HG02870 (cell line): ENCODE results near the gene SRGAP1.

Experiments used
- ATAC-seq: cut with Tn5 transposase; IDR thresholded peaks from one replicate; pipeline ENCODE4 v1.9.1; 2021; ENCODE audit warnings: mild to moderate bottlenecking, moderate library complexity; ENCODE audit not compliant: unreplicated experiment

SRGAP1 gene

DNA sequence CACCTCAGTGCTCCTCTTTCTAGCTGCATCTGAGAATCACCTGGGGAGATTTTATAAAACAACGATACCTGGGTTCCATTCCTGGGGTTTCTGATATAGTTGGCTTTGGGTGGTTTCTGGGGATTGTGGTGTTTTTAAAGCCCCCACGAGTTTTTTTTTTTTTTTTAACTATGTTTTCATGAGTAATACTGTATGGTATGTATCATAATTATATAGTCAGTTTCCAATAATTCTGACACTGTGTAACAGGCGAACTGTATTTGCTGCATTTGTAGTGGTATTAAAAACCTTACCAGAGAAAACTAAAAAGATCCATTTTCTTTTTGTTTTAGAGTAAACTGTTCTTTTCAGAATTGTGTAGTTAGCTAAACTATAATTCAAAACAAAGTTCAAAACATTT is 84.9 kb downstream of the SRGAP1 start:
- ATAC-seq: no peak

DNA sequence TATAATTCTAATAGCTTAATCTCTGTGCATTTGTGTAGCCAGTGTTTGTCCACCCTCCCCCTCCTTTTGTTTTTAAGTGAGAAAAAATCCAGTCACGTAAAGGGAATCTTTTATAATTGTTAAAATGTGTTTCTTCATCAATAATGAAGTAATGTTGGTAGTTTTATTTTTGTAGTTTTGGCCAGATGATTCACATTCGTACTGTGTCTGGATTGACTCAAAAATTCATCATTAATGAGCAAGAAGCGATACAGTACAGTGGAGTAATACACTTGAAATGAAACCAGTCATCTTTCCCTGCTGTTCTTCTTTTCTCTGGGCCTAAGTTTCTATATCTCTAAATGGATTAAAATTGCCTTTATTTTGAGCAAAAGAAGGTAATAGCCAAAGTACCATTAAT is 86.5 kb downstream of the SRGAP1 start:
- ATAC-seq: no peak

DNA sequence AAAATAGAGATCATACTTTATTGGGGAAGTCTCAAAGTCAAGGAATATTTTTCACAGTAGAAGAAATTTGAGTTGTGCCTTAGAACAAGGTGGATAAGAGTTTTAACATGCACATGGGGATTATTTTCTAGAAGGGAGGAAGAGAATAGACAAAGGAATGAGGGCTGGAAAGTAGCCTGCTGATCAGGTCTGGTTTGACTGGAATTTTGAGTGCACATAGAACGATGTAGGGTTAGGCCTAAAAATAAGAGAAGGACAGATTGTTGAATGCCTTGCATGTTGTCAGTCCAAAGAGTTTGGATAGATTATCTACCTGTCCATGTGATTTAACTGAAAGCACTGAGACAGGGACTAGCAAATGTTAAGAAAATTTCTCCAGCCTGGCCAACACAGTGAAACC is 87.2 kb downstream of the SRGAP1 start:
- ATAC-seq: no peak

DNA sequence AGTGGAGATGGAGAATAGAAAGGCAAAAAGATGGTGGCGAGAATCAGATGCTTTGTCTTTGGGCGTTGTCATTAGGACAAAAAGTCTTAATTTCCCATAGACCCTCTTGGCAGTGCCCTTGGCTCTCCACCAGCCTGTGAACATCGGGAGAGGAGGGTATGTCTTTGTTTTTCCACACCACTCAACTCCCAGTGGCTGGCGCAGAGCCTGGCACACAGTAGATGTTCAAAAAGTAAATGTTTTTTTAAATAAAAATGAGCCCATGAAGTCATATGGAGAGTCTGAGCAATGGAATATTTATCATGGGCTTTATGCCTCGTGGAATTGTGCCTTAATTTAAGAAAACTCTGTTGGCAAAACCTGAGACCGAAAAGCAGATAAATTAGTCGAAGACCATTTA is 90.4 kb downstream of the SRGAP1 start:
- ATAC-seq: no peak

DNA sequence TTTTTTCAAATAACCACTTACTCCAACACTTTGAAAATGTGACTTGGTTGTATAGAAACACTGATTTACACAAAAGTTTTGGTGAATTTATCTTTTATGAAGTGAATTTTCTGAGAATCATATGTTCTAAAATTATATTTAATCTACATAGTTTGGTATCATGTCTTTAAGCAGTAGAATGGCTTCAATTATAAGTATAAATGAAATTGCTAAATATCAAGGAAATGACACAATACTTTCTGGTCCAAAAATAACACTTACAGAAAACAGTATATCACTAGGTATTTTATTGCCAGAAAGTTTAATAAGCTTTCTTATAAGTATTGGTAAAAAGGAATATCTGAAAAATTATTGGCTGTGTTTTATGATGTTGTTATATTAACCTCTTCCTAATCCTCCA is 90.9 kb downstream of the SRGAP1 start:
- no peak for ATAC-seq

DNA sequence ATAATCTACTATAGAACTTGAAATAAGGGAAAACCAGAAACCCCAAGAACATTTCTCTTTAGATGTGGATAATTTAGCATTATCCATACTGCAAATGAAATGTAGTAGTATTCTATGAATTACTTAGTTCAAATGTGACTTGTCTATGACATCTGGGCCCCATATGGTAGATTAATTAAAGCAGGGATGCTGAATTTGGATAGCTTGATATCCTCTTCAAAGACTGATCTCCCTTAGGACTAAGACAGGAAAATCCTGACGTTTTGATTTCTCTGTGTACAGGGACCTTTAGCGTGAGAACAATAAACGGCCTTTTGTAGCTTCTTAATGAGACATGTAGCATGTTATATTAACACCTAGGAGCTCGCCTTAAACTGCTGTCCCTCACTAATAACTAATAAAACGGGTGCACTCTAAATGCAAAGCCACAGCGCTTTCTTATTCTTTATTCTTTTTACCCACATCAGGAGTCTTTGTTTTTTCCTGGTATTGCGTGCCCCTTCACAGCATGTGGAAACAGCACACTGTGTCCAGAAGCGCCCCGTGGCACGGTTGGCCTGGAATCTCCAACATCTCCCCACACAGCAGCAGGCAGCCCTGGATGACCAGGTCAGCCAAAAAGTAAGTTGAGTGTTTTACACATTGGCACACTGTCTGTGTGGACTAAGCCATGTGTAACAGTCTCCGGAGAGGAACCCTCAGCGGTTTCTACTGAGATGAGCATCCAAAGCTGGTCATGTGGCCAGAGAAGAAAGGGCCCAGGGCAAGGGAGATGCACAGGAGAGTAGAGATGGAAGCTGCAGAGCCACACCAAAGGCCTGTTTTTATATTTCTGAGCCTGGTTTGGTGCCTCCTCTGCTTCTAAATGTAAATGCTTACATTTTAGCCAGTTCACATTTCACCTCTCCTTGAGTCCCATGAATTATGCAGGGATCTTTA is 93.1 kb downstream of the SRGAP1 start:
- ATAC-seq: no peak

DNA sequence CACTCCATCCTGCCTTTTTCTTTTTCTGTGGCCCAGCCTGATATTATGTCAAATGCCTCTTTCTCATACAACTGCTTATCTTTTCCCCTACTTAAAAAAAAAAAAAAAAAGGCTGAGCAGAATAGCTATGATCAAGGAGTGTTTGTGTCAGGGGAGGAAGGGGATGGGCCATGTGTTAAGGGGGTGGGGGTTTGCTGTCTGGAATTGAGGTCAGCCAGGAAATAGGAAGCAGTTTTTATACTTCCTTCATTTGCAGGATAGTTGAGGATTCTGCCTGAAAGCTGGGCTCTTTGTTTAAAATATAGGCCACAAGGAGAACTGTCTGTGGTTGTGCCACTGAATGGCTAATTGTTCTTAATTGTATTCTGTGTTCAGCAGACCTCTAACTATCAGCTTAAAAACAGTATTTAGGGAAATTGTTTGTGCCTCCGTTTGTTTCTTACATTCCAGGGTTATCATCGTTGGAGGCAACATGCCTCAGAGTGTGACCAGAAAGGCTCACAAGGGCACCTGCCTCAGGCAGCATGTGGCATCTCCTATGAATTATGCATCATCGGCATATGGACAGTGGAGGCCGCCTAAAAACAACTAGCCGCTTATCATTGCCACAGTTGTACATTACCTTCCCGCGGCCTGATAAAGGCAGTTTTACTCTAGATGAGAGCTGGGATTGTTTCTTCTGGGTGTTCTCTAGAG is 96.0 kb downstream of the SRGAP1 start:
- ATAC-seq: no peak

DNA sequence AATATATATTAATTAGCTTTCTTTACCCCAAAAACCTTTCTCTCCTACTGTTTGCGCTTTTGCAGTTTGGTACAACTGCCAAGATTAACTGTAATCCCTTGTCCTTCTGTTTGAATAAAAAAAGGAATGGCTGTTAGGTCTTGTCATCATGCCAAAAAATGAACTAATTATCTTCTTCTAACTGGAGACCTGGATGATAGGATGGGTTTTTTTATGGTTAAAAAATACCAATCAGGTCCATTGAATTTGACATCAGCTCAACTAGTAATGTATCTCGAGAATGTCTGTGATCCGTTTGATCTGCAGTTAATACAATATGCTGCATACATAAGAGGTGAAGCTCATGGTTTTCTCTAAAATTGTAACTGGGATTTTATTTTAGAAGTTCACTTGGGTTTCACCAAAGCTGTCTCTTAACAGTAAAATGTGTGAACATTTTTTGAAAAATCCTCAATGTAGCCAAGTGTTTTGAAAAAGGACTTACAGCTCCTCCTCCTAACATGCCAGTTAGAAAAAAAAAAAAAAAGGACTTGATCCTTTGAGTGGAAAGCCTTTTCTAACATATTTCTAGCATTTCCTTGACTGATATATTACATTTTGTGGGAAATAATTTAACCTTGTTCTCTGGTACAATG is 96.8 kb downstream of the SRGAP1 start:
- no peak for ATAC-seq

DNA sequence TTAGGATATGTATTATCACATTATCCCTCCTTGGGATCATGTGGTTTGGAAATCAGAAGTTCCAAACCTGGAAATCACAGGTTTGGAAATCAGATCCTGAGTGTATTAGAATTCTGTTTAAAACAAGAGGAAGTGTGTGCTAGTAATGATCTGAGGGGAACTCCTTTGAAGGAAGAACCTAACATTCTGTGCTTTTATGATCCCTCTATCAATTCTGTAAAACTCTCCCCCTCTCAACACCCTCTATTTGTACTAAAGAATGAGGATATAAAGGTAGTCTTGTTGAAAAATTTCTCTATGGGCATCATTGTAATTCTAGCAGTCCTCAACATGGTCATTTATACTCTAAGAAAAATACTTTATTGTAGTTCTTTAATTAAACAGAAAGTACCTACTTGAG is 97.4 kb downstream of the SRGAP1 start:
- no peak for ATAC-seq

DNA sequence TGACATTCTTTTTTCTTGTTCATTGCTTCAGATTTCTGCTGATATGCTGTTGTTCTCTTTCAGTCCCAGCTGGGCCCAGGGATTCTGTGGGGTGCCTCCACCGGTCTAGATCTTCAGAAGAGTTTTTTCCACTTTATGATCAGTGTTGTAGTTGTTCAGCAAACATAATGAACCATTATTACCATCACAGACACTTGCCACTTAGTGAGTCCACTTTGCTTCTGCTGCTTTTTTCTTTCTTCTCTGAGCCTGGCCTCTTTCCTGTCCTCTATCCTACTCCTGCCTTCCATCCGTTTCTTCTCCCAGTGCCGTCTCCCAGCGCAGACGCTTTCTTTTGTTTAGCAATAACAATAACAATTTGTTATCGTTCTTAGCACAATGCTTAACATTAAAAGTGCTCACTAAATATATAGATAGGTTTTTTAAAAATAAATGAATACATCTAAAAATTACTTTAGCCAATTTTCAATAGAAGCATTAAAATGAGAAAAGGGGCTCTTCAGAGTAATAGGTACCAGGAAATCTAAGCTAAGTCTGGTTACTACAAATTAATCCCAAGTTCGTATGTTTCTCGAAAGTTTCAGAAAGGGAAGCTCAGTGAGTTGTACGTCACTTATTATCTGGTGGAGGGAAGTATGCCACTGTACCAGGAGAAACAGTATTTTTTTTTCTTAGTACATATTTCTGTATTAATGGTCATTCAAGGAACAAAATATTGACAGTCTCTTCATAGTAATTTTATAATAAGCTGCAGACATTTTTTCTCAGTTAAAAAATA is 98.2 kb downstream of the SRGAP1 start:
- no peak for ATAC-seq

DNA sequence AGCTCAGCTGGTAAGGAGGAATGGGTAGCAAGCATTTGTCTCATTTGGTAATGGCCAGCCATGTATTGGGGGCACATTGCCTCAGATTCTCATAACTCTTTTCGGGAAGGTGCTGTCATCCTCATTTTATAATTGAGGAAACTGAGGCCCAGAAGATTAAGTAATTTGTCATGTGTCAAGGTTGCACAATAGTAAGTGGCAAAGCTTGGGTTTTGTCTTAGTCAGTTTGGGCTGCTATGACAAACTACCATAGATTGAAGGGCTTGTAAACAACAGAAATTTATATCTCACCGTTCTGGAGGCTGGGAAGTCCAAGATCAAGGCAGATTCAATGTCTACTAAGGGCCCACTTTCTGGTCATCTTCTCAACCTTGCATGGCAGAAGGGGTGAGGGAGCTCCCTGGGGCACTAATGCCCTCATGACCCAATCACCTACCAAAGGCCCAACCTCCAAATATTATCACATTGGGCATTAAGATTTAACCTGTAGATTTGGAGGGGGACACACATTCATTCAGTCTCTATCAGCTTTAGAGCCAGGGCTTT is 99.6 kb downstream of the SRGAP1 start:
- ATAC-seq: no peak

DNA sequence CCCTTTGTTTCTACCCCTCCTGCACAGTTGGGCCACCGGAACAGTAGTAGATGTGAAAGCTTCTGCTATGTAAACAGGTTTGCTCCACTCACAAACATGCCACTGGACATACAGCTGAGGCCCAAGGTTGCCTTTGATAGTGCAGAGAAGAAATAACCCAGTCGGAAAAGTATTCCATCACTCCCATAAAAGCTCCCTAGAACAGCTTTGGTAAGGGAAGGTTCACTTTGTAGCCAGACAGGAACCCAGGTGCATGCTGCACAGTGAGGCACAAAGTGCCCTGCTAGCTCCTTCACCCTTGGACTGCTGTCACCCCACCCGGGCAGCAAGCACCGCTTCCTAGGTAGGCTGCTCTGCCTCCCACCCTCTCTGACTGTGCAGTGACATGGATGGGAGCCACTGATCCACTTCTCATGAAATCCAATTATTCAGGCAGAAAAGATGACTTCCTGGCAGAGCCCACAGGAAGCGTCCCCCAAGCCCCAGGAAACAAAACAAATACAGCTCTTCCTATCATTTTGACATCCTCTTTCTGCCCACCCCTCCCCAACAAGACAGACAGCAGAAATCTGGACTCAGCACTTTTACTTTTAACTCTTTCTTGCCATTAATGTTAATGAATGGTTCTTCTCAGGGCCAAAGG is 100.2 kb downstream of the SRGAP1 start:
- ATAC-seq: no peak

DNA sequence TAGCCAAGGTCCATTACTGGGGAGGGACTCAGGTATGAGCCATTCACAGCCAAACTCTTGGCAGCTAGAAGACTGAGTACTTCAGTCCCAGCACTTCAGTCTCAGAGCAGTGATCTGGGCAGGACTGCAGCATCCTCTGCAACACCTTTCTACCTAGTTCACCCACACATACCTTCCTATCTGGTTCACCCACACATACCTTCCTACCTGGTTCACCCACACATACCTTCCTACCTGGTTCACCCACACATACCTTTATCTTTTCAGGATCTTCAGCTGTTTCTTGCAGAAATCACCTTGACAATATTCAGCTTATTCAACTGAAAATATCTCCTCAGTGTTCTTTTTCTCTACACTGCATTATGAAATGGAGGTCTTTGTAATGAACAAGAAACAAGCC is 101.3 kb downstream of the SRGAP1 start:
- ATAC-seq: no peak

DNA sequence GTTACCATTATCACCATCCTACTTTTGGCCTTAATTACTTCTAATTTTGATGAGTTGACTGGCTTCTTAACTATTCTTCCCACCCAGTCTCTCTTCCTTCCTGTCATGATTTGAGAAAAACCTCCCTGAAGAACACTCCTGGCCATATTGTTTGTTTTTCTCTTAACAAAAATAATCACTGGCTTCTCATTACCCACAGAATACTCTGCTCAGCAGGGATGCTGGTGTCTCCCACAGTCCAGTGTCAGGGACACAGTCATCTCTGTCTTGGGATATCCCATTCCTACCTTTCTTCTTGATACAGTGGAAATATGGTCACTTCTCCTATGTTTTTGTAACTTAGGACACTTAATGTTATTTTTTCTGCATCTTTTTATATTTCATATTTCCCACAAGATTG is 103.7 kb downstream of the SRGAP1 start:
- ATAC-seq: no peak

DNA sequence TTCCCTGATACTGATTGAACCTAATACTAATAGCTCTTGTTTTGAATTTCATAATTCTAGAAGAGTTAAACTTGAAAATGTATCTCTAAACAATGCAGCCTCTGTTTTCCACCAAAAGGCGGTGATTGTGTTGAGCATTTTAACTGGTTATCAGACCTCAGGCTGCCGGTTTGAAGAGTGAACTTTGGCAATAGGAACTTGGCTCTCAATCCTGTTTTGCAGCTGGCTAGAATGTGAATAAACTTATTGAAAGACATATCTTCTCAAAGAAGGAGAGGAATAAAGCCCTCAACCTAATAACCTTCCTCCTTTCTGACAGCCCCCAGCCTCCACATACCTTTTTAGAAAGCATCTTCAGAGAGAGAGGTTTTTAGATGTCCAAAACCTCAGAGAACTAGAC is 105.4 kb downstream of the SRGAP1 start:
- ATAC-seq: no peak

DNA sequence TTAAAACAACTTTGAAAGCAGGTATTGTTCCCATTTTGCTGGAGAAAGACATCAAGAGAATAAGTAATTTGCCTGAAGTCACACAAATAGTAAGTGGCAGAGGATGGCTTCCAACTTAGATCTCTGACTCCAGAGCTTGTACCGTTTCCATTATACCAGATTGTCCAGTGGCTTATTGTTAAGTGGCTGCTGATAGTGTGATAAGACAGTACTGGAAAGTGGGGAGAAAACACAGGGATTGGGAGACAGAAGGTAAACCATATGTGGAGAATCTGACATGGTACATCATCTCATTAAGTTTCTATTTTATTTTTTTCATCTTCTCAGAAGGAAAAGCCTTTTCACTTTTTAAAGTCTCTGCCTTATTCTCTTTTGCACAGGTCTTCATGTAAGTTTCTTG is 108.5 kb downstream of the SRGAP1 start:
- no peak for ATAC-seq

DNA sequence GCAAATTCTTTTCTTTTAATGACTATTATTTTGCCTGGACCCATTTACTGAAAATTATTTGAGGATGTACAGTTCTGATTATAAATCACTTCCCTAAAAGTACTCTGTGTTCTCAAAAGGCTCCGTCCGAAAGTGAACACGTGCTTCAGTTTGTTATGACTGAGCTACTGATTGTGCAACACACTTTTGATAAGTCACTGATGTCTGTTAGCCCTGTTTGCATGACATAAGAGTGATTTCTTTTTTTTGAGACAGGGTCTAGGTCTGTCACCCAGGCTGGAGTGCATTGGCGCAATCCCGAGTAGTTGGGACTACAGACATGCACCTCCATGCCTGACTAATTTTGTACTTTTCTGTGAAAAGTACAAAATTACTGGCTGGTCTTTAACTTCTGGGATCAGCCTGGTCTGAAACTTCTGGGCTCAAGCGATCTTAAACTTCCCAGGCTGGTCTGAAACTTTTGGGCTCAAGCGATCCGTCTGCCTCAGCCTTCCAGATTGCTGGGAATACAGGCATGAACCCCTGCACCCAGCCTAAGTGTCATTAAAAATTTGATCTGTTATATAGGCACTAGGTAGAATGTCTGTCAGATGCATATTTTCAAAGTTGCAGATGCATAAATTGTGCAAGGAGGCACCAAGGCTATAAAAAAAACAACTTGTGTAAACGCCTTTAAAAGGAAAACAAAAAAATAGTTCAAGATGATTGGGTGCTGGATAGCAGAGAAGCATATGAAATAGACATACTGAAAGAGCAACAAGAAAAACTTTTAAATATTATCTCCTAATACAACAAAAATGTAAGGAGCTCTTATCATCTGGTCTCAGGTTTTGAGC is 111.5 kb downstream of the SRGAP1 start:
- no peak for ATAC-seq

DNA sequence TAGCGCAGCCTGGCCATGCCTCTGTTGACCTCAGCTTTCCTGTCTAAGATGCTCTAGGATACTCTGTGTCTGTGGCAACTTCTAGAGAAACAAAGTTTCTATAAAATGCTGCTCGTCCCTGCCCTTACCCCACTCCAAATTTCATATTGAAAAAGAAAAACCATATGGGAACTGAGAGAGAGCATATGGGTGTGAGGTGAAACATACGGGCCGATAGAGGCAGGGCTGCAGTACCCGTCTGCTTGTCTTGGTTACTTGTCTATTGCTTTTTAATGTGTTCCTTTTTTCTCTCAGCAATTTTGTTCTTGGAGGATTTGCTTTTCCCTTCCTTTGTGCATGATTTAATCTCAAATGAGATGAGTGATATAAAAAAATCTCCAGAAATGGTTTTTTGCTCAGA is 113.0 kb downstream of the SRGAP1 start:
- ATAC-seq: no peak

DNA sequence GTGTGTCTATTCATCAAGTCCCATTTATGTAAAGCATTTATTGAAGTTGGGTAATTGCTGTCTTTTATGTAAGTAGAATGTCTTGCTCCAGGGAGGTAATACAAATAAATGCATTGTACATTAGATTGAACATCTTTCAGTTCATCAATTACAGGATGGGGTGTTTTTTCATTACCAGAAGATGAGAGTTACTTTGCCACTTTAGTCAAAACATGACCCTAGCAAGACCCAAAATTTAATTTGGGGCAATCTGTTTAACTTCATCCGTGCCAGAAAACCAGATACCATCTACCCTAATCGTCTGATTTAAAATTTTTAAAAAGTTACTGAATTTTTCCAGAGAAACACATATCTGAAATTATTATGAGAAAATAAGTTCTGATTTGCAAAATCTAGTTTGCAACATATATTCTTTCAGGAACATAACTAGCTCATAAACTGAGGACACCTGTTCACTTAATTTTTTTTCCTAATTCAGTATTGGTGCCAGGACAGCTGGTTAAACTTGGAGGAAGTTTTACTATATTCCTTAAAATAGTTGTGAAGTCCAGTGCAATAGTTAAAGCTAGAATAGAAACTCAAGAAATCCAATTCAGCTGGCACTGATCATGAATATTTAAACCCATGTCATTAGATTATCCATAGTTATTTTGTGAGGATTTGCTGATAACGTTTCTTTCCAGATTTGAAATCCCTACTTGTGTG is 114.5 kb downstream of the SRGAP1 start:
- no peak for ATAC-seq
